ENCODE results near the gene DNM2. TPM values are rescaled to one million over a fixed set of nuclear protein-coding genes. Genes with fewer than 3 reads are reported as not detected.
A peak's percentile ranks its signal among the peaks of the same experiment; 100 is the strongest.
"Not testable (repeated sequence)": the region's sequence is repeated elsewhere in the genome, so short reads cannot be mapped to it uniquely, and the experiment has no call there.

Gene DNM2
- total RNA-seq, 4 donors from 2014 or later, result 135 to 322 (median 173) TPM

GRCh38 chr19:10874024-10874423 lies 156.1 kb downstream of the DNM2 start:
- no peak overlapping the region for H3K4me3 ChIP-seq
- no peaks in the 10 kb centered on the region for H3K36me3 ChIP-seq
- 84% methylated on average over 1 of the region's 1 CpG for WGBS
- H3K27ac ChIP-seq, result no peak overlapping the region
- DNase-seq (ENCODE audit: low spot score in 2 of 2), result no peak
- H3K4me1 ChIP-seq, result peaks cover 52% of the 10 kb centered on the region
- TF ChIP-seq, protein P1, sequence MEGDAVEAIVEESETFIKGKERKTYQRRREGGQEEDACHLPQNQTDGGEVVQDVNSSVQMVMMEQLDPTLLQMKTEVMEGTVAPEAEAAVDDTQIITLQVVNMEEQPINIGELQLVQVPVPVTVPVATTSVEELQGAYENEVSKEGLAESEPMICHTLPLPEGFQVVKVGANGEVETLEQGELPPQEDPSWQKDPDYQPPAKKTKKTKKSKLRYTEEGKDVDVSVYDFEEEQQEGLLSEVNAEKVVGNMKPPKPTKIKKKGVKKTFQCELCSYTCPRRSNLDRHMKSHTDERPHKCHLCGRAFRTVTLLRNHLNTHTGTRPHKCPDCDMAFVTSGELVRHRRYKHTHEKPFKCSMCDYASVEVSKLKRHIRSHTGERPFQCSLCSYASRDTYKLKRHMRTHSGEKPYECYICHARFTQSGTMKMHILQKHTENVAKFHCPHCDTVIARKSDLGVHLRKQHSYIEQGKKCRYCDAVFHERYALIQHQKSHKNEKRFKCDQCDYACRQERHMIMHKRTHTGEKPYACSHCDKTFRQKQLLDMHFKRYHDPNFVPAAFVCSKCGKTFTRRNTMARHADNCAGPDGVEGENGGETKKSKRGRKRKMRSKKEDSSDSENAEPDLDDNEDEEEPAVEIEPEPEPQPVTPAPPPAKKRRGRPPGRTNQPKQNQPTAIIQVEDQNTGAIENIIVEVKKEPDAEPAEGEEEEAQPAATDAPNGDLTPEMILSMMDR (IDR thresholded peaks at IDR 0.05), result no peak
- no peak for TF ChIP-seq POLR2AphosphoS5 (IDR thresholded peaks at IDR 0.05)
- TF ChIP-seq POLR2A (IDR thresholded peaks at IDR 0.05), result no peak
- TF ChIP-seq EP300 (IDR thresholded peaks at IDR 0.05), result no peak
- H3K27me3 ChIP-seq, result no peaks in the 10 kb centered on the region
- no peaks in the 10 kb centered on the region for H3K9me3 ChIP-seq

GRCh38 chr19:10876459-10877240 lies 158.8 kb downstream of the DNM2 start:
- H3K36me3 ChIP-seq, result no peaks in the 10 kb centered on the region
- H3K27me3 ChIP-seq, result no peaks in the 10 kb centered on the region
- no peaks in the 10 kb centered on the region for H3K9me3 ChIP-seq
- WGBS, result 71% methylated on average over 7 of the region's 10 CpGs
- TF ChIP-seq, protein P1 (IDR thresholded peaks at IDR 0.05), result no peak
- TF ChIP-seq POLR2A (IDR thresholded peaks at IDR 0.05) (no peak), EP300 (IDR thresholded peaks at IDR 0.05) (no peak), POLR2AphosphoS5 (IDR thresholded peaks at IDR 0.05) (no peak)
- no peak overlapping the region for H3K4me3 ChIP-seq
- H3K27ac ChIP-seq, result peak overlapping the region; percentile 50
- H3K4me1 ChIP-seq, result peaks cover 56% of the 10 kb centered on the region
- DNase-seq (ENCODE audit: low spot score in 2 of 2), result no peak

GRCh38 chr19:10877608-10878007 lies 159.7 kb downstream of the DNM2 start:
- not testable (repeated sequence) for H3K4me3 ChIP-seq; DNase-seq (ENCODE audit: low spot score in 2 of 2); H3K36me3 ChIP-seq; H3K27me3 ChIP-seq; H3K9me3 ChIP-seq
- WGBS, result 98% methylated on average over 9 of the region's 9 CpGs
- peak overlapping the region; percentile 50 for H3K27ac ChIP-seq
- peaks cover 49% of the 10 kb centered on the region for H3K4me1 ChIP-seq

GRCh38 chr19:10878253-10878652 lies 160.4 kb downstream of the DNM2 start:
- H3K36me3 ChIP-seq, result no peaks in the 10 kb centered on the region
- DNase-seq (ENCODE audit: low spot score in 2 of 2), result no peak
- H3K4me3 ChIP-seq, result no peak overlapping the region
- H3K27ac ChIP-seq, result no peak overlapping the region
- H3K27me3 ChIP-seq, result no peaks in the 10 kb centered on the region
- TF ChIP-seq EP300 (IDR thresholded peaks at IDR 0.05) (no peak), POLR2AphosphoS5 (IDR thresholded peaks at IDR 0.05) (no peak), POLR2A (IDR thresholded peaks at IDR 0.05) (no peak)
- TF ChIP-seq, protein P1 (IDR thresholded peaks at IDR 0.05), result no peak
- peaks cover 42% of the 10 kb centered on the region for H3K4me1 ChIP-seq
- WGBS, result 76% methylated on average over 3 of the region's 3 CpGs
- H3K9me3 ChIP-seq, result no peaks in the 10 kb centered on the region

Other genes starting within 250 kb of the DNM2 start
- gene KEAP1, start 214.7 kb upstream of the DNM2 start, total RNA-seq, result 10 to 100 TPM; 44.3 to 75.8 (median 69.9) TPM
- gene S1PR5, start 200.6 kb upstream of the DNM2 start, total RNA-seq, result 10 to 100 TPM; 19.2 to 63.8 (median 26.8) TPM
- 10 to 100 TPM; 52.2 to 80.8 (median 63.6) TPM for gene ATG4D, start 174.2 kb upstream of the DNM2 start, total RNA-seq
- 10 to 100 TPM; 19.1 to 46.9 (median 24.5) TPM for gene KRI1, start 152.1 kb upstream of the DNM2 start, total RNA-seq
- gene CDKN2D, start 149.1 kb upstream of the DNM2 start, total RNA-seq, result 10 to 100 TPM in 2 of 4 donors, 1 to 10 TPM in 2; 8.9 to 11.6 (median 10.3) TPM
- 10 to 100 TPM; 28.9 to 65.9 (median 59.1) TPM for gene AP1M2, start 130.8 kb upstream of the DNM2 start, total RNA-seq
- 100 to 1,000 TPM in 1 of 4 donors, 10 to 100 TPM in 3; 59.1 to 108 (median 94.5) TPM for gene SLC44A2, start 92.5 kb upstream of the DNM2 start, total RNA-seq
- 100 to 1,000 TPM; 114 to 280 (median 132) TPM for gene ILF3, start 63.7 kb upstream of the DNM2 start, total RNA-seq
- gene QTRT1, start 16.6 kb upstream of the DNM2 start, total RNA-seq, result 10 to 100 TPM; 34.4 to 57.2 (median 40.2) TPM
- gene TMED1, start 118.1 kb downstream of the DNM2 start, total RNA-seq, result 10 to 100 TPM in 3 of 4 donors, 1 to 10 TPM in 1; 8.9 to 26.2 (median 20.4) TPM
- 1 to 10 TPM in 1 of 4 donors, not detected in 3; 1.7 TPM for gene C19orf38, start 130.3 kb downstream of the DNM2 start, total RNA-seq
- 10 to 100 TPM; 19.8 to 26.6 (median 23.2) TPM for gene CARM1, start 153.5 kb downstream of the DNM2 start, total RNA-seq
- 10 to 100 TPM; 32.4 to 68.0 (median 50.2) TPM for gene YIPF2, start 210.6 kb downstream of the DNM2 start, total RNA-seq
- gene TIMM29, start 210.7 kb downstream of the DNM2 start, total RNA-seq, result 10 to 100 TPM; 25.7 to 36.3 (median 33.0) TPM
- 100 to 1,000 TPM in 2 of 4 donors, 10 to 100 TPM in 2; 85.2 to 142 (median 101) TPM for gene SMARCA4, start 243.0 kb downstream of the DNM2 start, total RNA-seq

Measured in suprapubic skin (tissue), 4 donors.